ENCODE results near the gene PCDHGB3. TPM values are rescaled to one million over a fixed set of nuclear protein-coding genes. Genes with fewer than 3 reads are reported as not detected.
"Not testable (repeated sequence)": the region's sequence is repeated elsewhere in the genome, so short reads cannot be mapped to it uniquely, and the experiment has no call there.

The PCDHGB3 gene
- total RNA-seq, 2 experiments from 2014 or later = 0.10 to 0.25 TPM

DNA sequence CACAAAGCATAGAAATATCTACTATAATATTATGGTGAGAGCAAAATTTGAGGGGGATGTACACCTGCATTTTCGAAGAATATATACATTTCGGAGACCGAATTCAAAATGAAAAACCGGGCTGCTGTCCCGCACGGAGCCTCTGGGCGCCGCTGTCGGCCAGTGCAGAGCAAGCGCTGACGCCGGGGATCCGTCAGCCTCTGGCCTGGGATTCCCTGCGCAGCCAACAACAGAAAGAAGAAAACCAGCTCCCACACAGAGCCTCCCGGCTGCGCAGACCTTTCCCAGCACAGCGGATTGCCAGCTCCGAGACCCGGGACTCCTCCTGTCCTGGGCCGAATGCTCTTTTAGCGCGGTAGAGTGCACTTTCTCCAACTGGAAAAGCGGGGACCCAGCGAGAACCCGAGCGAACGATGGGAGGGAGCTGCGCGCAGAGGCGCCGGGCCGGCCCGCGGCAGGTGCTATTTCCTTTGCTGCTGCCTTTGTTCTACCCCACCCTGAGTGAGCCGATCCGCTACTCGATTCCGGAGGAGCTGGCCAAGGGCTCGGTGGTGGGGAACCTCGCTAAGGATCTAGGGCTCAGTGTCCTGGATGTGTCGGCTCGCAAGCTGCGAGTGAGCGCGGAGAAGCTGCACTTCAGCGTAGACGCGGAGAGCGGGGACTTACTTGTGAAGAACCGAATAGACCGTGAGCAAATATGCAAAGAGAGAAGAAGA lies 37.9 kb downstream of the PCDHGB3 start, which contains the start of gene PCDHGB6:
TSS of gene PCDHGB6 (plus strand) at position 232 of the 716 bp plus-strand sequence. CDS start at position 414, 182 bp downstream.
- Mint-ChIP-seq H3K9me3 (peaks cover 12% of the 10 kb centered on the region), H3K4me3 (peak within 1 kb of the TSS; percentile 26), H3K27me3 (peaks cover 53% of the 10 kb centered on the region)
- H3K27ac Mint-ChIP-seq; H3K36me3 Mint-ChIP-seq (ENCODE audit: low read depth); POLR2A ChIA-PET; H3K4me1 Mint-ChIP-seq: not testable (repeated sequence)
- CTCF ChIA-PET = interaction anchor here (0.9 to 2.5 kb wide), 9 partner anchors 10 to 150 kb away, joined by 3 to 6 read pairs (median 3); partner anchors contain the start of genes PCDHGA11, PCDHGA12, PCDHGB3 and PCDHGB4
- DNase-seq = peak; percentile 31

DNA sequence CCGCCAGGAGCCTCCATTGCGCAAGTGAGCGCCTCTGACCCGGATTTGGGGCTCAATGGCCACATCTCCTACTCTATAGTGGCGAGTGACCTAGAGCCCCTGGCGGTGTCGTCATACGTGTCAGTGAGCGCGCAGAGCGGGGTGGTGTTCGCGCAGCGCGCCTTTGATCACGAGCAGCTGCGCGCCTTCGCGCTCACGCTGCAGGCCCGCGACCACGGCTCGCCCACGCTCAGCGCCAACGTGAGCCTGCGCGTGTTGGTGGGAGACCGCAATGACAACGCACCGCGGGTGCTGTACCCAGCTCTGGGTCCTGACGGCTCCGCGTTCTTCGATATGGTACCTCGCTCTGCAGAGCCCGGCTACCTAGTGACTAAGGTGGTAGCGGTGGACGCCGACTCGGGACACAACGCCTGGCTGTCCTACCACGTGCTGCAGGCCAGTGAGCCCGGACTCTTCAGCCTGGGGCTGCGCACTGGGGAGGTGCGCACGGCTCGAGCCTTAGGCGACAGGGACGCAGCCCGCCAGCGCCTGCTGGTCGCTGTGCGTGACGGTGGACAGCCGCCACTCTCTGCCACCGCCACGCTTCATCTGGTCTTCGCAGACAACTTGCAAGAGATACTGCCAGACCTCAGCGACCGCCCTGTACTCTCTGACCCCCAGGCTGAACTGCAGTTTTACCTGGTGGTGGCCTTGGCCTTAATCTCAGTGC lies 39.7 kb downstream of the PCDHGB3 start:
- H3K9me3 Mint-ChIP-seq = peaks cover 16% of the 10 kb centered on the region
- H3K27ac Mint-ChIP-seq = no peak overlapping the region
- no peak for DNase-seq
- CTCF ChIA-PET = interaction anchor here (0.7 kb wide), 1 partner anchor 115 kb away, joined by 4 read pairs; no protein-coding TSS in a partner anchor
- peaks cover 18% of the 10 kb centered on the region for H3K36me3 Mint-ChIP-seq (ENCODE audit: low read depth)
- peaks cover 12% of the 10 kb centered on the region for H3K4me1 Mint-ChIP-seq
- no peak overlapping the region for H3K4me3 Mint-ChIP-seq
- peaks cover 61% of the 10 kb centered on the region for H3K27me3 Mint-ChIP-seq
- POLR2A ChIA-PET = no interaction called here

DNA sequence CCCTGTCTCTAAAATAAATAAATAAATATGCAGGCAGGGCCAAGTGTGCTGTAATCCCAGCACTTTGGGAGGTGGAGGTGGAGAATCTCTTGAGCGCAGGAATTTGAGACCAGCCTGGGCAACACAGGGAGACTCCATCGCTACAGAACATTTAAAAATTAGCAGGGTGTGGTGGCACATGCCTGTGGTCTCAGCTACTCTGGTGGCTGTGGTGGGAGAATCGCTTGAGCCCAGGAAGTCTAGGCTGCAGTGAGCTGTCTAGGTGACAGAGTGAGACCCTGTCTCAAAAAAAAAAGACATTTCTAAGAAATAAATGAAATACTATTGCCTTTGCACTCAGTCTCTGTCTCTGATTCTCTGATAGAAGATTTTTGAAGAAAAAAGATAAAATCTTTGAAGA lies 41.5 kb downstream of the PCDHGB3 start:
- peaks cover 16% of the 10 kb centered on the region for H3K9me3 Mint-ChIP-seq
- H3K4me3 Mint-ChIP-seq = no peak overlapping the region
- POLR2A ChIA-PET = no interaction called here
- peaks cover 18% of the 10 kb centered on the region for H3K36me3 Mint-ChIP-seq (ENCODE audit: low read depth)
- peaks cover 61% of the 10 kb centered on the region for H3K27me3 Mint-ChIP-seq
- peaks cover 16% of the 10 kb centered on the region for H3K4me1 Mint-ChIP-seq
- CTCF ChIA-PET = interaction anchor here (1.1 to 2.5 kb wide), 3 partner anchors 10 to 102 kb away, joined by 3 to 16 read pairs (median 3); partner anchors contain the start of gene PCDHGA11
- no peak overlapping the region for H3K27ac Mint-ChIP-seq
- no peak for DNase-seq

DNA sequence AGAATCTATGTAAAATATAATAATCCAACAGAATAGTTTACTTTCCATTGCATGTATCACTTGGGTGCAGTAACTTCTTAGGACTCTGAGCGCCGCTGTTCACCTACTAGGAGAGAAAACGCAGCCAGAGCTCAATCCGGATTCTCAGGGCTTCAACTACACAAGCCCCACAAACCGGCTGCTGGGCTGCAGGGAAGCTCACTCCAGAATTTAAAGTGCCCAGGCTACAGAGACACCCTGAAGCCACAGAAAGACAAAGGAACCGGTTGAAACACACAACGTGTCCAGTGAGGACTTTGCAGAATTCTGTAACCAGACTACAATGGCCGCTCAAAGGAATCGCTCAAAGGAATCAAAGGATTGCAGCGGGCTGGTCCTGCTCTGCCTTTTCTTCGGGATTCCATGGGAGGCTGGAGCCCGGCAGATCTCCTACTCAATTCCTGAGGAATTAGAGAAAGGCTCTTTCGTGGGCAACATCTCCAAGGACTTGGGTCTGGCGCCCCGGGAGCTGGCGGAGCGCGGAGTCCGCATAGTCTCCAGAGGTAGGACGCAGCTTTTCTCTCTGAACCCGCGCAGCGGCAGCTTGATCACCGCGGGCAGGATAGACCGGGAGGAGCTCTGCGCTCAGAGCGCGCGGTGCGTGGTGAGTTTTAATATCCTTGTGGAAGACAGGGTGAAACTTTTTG lies 43.0 kb downstream of the PCDHGB3 start, which contains the start of gene PCDHGA10:
TSS of gene PCDHGA10 (plus strand) at position 134 of the 686 bp plus-strand sequence. CDS start at position 323, 189 bp downstream.
- Mint-ChIP-seq H3K9me3 (peaks cover 18% of the 10 kb centered on the region), H3K4me1 (peaks cover 21% of the 10 kb centered on the region), H3K4me3 (peak within 1 kb of the TSS; percentile 65), H3K36me3 (ENCODE audit: low read depth) (peaks cover 20% of the 10 kb centered on the region), H3K27me3 (peaks cover 62% of the 10 kb centered on the region), H3K27ac (peak within 1 kb of the TSS; percentile 34)
- CTCF ChIA-PET = interaction anchor here (0.6 to 3.0 kb wide), 22 partner anchors 8 to 589 kb away, joined by 3 to 17 read pairs (median 5); partner anchors contain the start of genes PCDHGA1, PCDHGA11, PCDHGA12 and PCDHGA2
- POLR2A ChIA-PET = interaction anchor here (1.0 to 1.5 kb wide), 3 partner anchors 9 to 112 kb away, joined by 3 to 5 read pairs (median 5); partner anchors contain the start of gene PCDHGA11
- peak; percentile 66 for DNase-seq

DNA sequence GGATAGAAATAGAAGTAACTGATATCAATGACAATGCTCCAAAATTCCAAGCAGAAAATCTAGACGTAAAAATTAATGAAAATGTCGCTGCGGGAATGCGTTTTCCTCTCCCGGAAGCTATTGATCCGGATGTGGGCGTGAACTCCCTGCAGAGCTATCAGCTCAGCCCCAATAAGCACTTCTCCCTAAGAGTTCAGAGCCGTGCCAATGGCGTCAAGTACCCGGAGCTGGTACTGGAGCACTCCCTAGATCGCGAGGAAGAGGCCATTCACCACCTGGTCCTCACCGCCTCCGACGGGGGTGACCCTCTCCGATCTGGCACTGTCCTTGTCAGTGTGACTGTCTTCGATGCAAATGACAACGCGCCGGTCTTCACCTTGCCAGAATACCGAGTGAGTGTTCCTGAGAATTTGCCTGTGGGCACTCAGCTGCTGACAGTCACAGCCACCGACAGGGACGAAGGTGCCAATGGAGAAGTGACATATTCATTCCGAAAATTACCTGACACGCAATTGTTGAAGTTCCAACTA lies 43.6 kb downstream of the PCDHGB3 start:
- Mint-ChIP-seq H3K27ac (peak overlapping the region; percentile 34), H3K27me3 (peaks cover 63% of the 10 kb centered on the region)

DNA sequence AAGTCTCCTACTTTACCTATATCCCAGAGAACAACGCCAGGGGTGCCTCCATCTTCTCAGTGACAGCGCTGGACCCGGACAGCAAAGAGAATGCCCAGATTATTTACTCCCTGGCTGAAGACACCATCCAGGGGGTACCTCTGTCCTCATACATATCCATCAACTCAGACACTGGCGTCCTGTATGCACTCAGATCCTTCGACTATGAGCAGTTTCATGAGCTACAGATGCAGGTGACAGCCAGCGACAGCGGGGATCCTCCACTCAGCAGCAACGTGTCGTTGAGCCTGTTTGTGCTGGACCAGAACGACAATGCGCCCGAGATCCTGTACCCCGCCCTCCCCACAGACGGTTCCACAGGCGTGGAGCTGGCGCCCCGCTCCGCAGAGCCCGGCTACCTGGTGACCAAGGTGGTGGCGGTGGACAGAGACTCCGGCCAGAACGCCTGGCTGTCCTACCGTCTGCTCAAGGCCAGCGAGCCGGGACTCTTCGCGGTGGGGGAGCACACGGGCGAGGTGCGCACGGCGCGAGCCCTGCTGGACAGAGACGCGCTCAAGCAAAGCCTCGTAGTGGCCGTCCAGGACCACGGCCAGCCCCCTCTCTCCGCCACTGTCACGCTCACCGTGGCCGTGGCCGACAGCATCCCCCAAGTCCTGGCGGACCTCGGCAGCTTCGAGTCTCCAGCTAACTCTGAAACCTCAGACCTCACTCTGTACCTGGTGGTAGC lies 44.7 kb downstream of the PCDHGB3 start:
- Mint-ChIP-seq H3K36me3 (ENCODE audit: low read depth) (peaks cover 24% of the 10 kb centered on the region), H3K4me1 (peaks cover 25% of the 10 kb centered on the region), H3K27me3 (peaks cover 59% of the 10 kb centered on the region), H3K9me3 (peaks cover 18% of the 10 kb centered on the region)
- H3K27ac Mint-ChIP-seq, H3K4me3 Mint-ChIP-seq, DNase-seq, POLR2A ChIA-PET: not testable (repeated sequence)
- CTCF ChIA-PET = interaction anchor here (0.9 to 3.0 kb wide), 8 partner anchors 9 to 150 kb away, joined by 3 to 14 read pairs (median 6); partner anchors contain the start of genes PCDHGA3, PCDHGA5, PCDHGB3 and TAF7

More for the DNA sequence above, 43.6 kb downstream of the PCDHGB3 start:
- no peak for DNase-seq
- H3K9me3 Mint-ChIP-seq = peaks cover 20% of the 10 kb centered on the region
- POLR2A ChIA-PET = interaction anchor here (1.0 to 1.5 kb wide), 2 partner anchors 94 to 111 kb away, joined by 3 to 5 read pairs; no protein-coding TSS in a partner anchor
- H3K4me1 Mint-ChIP-seq = peaks cover 23% of the 10 kb centered on the region
- CTCF ChIA-PET = interaction anchor here (0.6 to 3.0 kb wide), 20 partner anchors 8 to 589 kb away, joined by 3 to 17 read pairs (median 6); partner anchors contain the start of genes PCDHGA1, PCDHGA11, PCDHGA12 and PCDHGA2
- H3K36me3 Mint-ChIP-seq (ENCODE audit: low read depth) = peaks cover 25% of the 10 kb centered on the region
- H3K4me3 Mint-ChIP-seq = peak overlapping the region; percentile 65

DNA sequence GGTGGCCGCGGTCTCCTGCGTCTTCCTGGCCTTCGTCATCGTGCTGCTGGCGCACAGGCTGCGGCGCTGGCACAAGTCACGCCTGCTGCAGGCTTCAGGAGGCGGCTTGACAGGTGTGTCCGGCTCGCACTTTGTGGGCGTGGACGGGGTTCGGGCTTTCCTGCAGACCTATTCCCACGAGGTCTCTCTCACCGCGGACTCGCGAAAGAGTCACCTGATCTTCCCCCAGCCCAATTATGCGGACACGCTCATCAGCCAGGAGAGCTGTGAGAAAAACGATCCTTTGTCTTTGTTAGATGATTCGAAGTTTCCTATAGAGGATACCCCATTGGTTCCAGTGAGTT lies 45.2 kb downstream of the PCDHGB3 start:
- peaks cover 19% of the 10 kb centered on the region for H3K9me3 Mint-ChIP-seq
- peaks cover 57% of the 10 kb centered on the region for H3K27me3 Mint-ChIP-seq
- DNase-seq, POLR2A ChIA-PET, H3K4me3 Mint-ChIP-seq, H3K27ac Mint-ChIP-seq: not testable (repeated sequence)
- CTCF ChIA-PET = interaction anchor here (1.0 kb wide), 1 partner anchor 9 kb away, joined by 3 read pairs; no protein-coding TSS in a partner anchor
- H3K4me1 Mint-ChIP-seq = peaks cover 25% of the 10 kb centered on the region
- peaks cover 26% of the 10 kb centered on the region for H3K36me3 Mint-ChIP-seq (ENCODE audit: low read depth)

DNA sequence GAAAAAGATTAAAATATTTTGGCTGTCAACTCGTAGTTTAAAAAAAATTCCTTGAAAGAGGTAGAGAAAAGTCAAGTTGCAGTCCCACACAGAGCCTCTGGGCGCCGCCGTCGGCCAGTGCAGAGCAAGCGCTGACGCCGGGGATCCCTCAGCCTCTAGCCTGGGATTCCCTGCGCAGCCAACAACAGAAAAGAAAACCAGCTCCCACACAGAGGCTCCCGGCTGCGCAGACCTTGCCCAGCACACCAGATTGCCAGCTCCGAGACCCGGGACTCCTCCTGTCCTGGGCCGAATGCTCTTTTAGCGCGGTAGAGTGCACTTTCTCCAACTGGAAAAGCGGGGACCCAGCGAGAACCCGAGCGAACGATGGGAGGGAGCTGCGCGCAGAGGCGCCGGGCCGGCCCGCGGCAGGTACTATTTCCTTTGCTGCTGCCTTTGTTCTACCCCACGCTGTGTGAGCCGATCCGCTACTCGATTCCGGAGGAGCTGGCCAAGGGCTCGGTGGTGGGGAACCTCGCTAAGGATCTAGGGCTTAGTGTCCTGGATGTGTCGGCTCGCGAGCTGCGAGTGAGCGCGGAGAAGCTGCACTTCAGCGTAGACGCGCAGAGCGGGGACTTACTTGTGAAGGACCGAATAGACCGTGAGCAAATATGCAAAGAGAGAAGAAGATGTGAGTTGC lies 47.6 kb downstream of the PCDHGB3 start, which contains the start of gene PCDHGB7:
TSS of gene PCDHGB7 (plus strand) at position 184 of the 679 bp plus-strand sequence. CDS start at position 367, 183 bp downstream.
- CTCF ChIA-PET = interaction anchor here (0.6 to 3.2 kb wide), 8 partner anchors 13 to 218 kb away, joined by 3 to 12 read pairs (median 3); partner anchors contain the start of genes PCDHGA12 and PCDHGB1
- H3K4me1 Mint-ChIP-seq = peaks cover 28% of the 10 kb centered on the region
- peaks cover 72% of the 10 kb centered on the region for H3K27me3 Mint-ChIP-seq
- POLR2A ChIA-PET = interaction anchor here (1.3 kb wide), 1 partner anchor 97 kb away, joined by 3 read pairs; the partner anchor contains the start of gene TAF7
- H3K4me3 Mint-ChIP-seq = peak within 1 kb of the TSS; percentile 60
- H3K9me3 Mint-ChIP-seq = peaks cover 19% of the 10 kb centered on the region
- peaks cover 31% of the 10 kb centered on the region for H3K36me3 Mint-ChIP-seq (ENCODE audit: low read depth)
- not testable (repeated sequence) for H3K27ac Mint-ChIP-seq
- peak; percentile 55 for DNase-seq

DNA sequence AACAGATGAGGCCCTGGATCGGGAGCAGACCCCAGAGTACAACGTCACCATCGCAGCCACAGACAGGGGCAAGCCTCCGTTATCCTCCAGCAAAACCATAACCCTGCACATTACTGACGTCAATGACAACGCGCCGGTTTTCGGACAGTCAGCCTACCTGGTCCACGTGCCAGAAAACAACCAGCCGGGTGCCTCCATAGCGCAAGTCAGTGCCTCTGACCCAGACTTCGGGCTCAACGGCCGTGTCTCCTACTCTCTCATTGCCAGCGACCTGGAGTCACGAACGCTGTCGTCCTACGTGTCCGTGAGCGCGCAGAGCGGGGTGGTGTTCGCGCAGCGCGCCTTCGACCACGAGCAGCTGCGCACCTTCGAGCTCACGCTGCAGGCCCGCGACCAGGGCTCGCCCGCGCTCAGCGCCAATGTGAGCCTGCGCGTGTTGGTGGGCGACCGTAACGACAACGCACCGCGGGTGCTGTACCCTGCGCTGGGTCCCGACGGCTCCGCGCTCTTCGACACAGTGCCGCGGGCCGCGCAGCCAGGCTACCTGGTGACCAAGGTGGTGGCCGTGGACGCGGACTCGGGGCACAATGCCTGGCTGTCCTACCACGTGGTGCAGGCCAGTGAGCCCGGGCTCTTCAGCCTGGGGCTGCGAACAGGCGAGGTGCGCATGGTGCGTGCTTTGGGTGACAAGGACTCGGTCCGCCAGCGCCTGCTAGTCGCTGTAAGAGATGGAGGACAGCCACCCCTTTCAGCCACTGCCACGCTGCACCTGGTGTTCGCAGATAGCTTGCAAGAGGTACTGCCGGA lies 49.2 kb downstream of the PCDHGB3 start:
- ChIA-PET CTCF (interaction anchor here (2.1 to 3.2 kb wide), 2 partner anchors 11 to 94 kb away, joined by 9 to 12 read pairs; partner anchors contain the start of gene PCDHGA12), POLR2A (no interaction called here)
- H3K9me3 Mint-ChIP-seq = peaks cover 21% of the 10 kb centered on the region
- peaks cover 26% of the 10 kb centered on the region for H3K36me3 Mint-ChIP-seq (ENCODE audit: low read depth)
- H3K4me3 Mint-ChIP-seq = no peak overlapping the region
- peaks cover 65% of the 10 kb centered on the region for H3K27me3 Mint-ChIP-seq
- H3K4me1 Mint-ChIP-seq = peaks cover 20% of the 10 kb centered on the region
- DNase-seq = no peak
- peak overlapping the region; percentile 1 for H3K27ac Mint-ChIP-seq

DNA sequence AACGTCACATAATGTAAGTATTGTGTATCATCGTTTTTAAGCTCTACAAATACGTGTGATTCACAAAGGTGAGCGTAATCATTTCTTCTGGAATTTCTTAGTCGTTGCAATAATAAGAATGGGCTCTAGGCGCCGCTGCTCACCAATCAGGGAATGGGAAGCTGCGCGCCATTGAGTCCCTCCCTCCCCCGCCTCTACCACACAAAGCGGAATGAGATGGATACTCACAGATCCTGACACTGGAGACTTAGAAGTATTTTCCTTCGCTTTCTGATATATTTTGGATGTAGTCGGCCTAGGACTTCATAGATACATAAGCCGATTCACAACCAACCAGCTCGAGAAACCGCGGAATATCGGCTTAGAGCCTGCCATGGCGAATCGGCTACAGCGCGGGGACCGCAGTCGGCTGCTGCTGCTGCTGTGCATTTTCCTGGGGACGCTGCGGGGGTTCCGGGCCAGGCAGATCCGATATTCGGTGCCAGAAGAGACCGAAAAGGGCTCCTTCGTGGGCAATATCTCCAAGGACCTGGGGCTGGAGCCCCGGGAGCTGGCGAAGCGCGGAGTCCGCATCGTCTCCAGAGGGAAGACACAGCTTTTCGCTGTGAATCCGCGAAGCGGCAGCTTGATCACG lies 50.9 kb downstream of the PCDHGB3 start, which contains the start of gene PCDHGA11:
TSS of gene PCDHGA11 (plus strand) at position 197 of the 634 bp plus-strand sequence. CDS start at position 374, 177 bp downstream.
- Mint-ChIP-seq H3K36me3 (ENCODE audit: low read depth) (peaks cover 23% of the 10 kb centered on the region), H3K4me3 (peak within 1 kb of the TSS; percentile 70), H3K27ac (peak within 1 kb of the TSS; percentile 5), H3K4me1 (peaks cover 12% of the 10 kb centered on the region), H3K9me3 (peaks cover 17% of the 10 kb centered on the region), H3K27me3 (peaks cover 64% of the 10 kb centered on the region)
- ChIA-PET POLR2A (interaction anchor here (0.6 to 1.6 kb wide), 7 partner anchors 8 to 97 kb away, joined by 3 to 5 read pairs (median 4); partner anchors contain the start of gene PCDHGA10), CTCF (interaction anchor here (0.6 to 2.5 kb wide), 22 partner anchors 8 to 560 kb away, joined by 3 to 16 read pairs (median 4); partner anchors contain the start of genes PCDHGA10, PCDHGA12, PCDHGA3 and PCDHGA4)
- peak; percentile 46 for DNase-seq

All from activated CD4-positive, alpha-beta memory T cell treated with anti-CD3 and anti-CD28 coated beads, Interleukin-2, amount 10 ng/mL, durations not matched to agents 7 days and 5 days (primary cell).